Measurements from ENCODE around the gene SSBP2. TPM values are rescaled to one million over a fixed set of nuclear protein-coding genes. Genes with fewer than 3 reads are reported as not detected.

The SSBP2 gene
- total RNA-seq, 1 experiment from 2014 or later = 5.2 TPM

GRCh38 chr5:81427566-81427965 lies 323.3 kb downstream of the SSBP2 start:
- ChIA-PET CTCF (no interaction called here), POLR2A (interaction anchor here (1.1 kb wide), 1 partner anchor 9 kb away, joined by 3 read pairs; no protein-coding TSS in a partner anchor), RAD21 (ENCODE audit: low non-redundant PET in 1 of 2, low total read pairs in 2 of 2, uncharacterized antibody in 2 of 2, unreplicated experiment in 2 of 2) (no interaction called here)
- Histone ChIP-seq H3K27me3 (ENCODE audit: insufficient read depth, low read length) (no peaks in the 10 kb centered on the region), H3K36me3 (ENCODE audit: control insufficient read depth in 1 of 2, insufficient read depth in 2 of 2, low read length in 2 of 2) (no peaks in the 10 kb centered on the region), H2AFZ (ENCODE audit: low read depth, low read length, poor library complexity, severe bottlenecking) (no peak overlapping the region), H3K4me1 (ENCODE audit: control insufficient read depth in 1 of 2, insufficient read depth in 2 of 2, low read length in 2 of 2) (no peaks in the 10 kb centered on the region), H3K9me3 (ENCODE audit: control insufficient read depth in 1 of 2, insufficient read depth in 1 of 2, low read depth in 1 of 2, low read length in 2 of 2) (no peaks in the 10 kb centered on the region), H3K9ac (ENCODE audit: low read length) (no peak overlapping the region), H3K27ac (ENCODE audit: low read depth, low read length) (no peak overlapping the region), H3K9me2 (ENCODE audit: insufficient read depth) (no peaks in the 10 kb centered on the region), H3K4me2 (ENCODE audit: low read length) (no peak overlapping the region), H4K20me1 (ENCODE audit: insufficient read depth) (no peaks in the 10 kb centered on the region), H3K79me2 (ENCODE audit: insufficient read depth, low read length) (no peaks in the 10 kb centered on the region), H3K4me3 (replicated peaks in 1 of 2; ENCODE audit: low read depth in 1 of 2, low read length in 2 of 2) (no peak overlapping the region)
- DNase-seq (ENCODE audit: low read depth, low spot score) (no peak), ATAC-seq (no peak)
- intact Hi-C loops (cut with micrococcal nuclease) = loop anchor here (5.0 kb wide), 2 partner anchors 320 to 425 kb away; no protein-coding TSS in a partner anchor
- no TSS peak for BruUV-seq (replicated peaks)
- TF ChIP-seq SRF (IDR thresholded peaks at IDR 0.05; ENCODE audit: low read depth) (no peak), SP1 (IDR thresholded peaks at IDR 0.05; ENCODE audit: low read depth) (no peak), YY1 (IDR thresholded peaks at IDR 0.05; ENCODE audit: extremely low read depth, insufficient replicate concordance, low read depth, low read length) (no peak), TCF7L2 (IDR thresholded peaks at IDR 0.05; ENCODE audit: borderline replicate concordance, extremely low read depth, insufficient read depth, insufficient read length) (no peak), POLR2AphosphoS5 (IDR thresholded peaks at IDR 0.05; ENCODE audit: low read depth, low read length) (no peak), EZH2phosphoT487 (IDR thresholded peaks at IDR 0.05; ENCODE audit: borderline replicate concordance) (no peak), POLR2A (IDR thresholded peaks at IDR 0.05; ENCODE audit: borderline replicate concordance, extremely low read depth, insufficient read depth, insufficient read length) (no peak), ZBTB33 (IDR thresholded peaks at IDR 0.05; ENCODE audit: extremely low read depth, insufficient replicate concordance, low read length) (no peak), CEBPB (IDR thresholded peaks at IDR 0.05; ENCODE audit: low read depth) (no peak), CBX3 (IDR thresholded peaks at IDR 0.05; ENCODE audit: low read depth) (no peak), EGR1 (IDR thresholded peaks at IDR 0.05; ENCODE audit: low read depth) (no peak), ELF1 (IDR thresholded peaks at IDR 0.05; ENCODE audit: borderline replicate concordance, low read depth) (no peak), RAD21 (IDR thresholded peaks at IDR 0.05; ENCODE audit: low read depth) (no peak), SIN3A (IDR thresholded peaks at IDR 0.05; ENCODE audit: low read depth) (no peak), JUND (IDR thresholded peaks at IDR 0.05) (no peak)
- TF ChIP-seq, protein P1, sequence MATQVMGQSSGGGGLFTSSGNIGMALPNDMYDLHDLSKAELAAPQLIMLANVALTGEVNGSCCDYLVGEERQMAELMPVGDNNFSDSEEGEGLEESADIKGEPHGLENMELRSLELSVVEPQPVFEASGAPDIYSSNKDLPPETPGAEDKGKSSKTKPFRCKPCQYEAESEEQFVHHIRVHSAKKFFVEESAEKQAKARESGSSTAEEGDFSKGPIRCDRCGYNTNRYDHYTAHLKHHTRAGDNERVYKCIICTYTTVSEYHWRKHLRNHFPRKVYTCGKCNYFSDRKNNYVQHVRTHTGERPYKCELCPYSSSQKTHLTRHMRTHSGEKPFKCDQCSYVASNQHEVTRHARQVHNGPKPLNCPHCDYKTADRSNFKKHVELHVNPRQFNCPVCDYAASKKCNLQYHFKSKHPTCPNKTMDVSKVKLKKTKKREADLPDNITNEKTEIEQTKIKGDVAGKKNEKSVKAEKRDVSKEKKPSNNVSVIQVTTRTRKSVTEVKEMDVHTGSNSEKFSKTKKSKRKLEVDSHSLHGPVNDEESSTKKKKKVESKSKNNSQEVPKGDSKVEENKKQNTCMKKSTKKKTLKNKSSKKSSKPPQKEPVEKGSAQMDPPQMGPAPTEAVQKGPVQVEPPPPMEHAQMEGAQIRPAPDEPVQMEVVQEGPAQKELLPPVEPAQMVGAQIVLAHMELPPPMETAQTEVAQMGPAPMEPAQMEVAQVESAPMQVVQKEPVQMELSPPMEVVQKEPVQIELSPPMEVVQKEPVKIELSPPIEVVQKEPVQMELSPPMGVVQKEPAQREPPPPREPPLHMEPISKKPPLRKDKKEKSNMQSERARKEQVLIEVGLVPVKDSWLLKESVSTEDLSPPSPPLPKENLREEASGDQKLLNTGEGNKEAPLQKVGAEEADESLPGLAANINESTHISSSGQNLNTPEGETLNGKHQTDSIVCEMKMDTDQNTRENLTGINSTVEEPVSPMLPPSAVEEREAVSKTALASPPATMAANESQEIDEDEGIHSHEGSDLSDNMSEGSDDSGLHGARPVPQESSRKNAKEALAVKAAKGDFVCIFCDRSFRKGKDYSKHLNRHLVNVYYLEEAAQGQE (IDR thresholded peaks at IDR 0.05; ENCODE audit: low read depth) = no peak
- TF ChIP-seq, protein P2, sequence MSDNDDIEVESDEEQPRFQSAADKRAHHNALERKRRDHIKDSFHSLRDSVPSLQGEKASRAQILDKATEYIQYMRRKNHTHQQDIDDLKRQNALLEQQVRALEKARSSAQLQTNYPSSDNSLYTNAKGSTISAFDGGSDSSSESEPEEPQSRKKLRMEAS (IDR thresholded peaks at IDR 0.05) = no peak
- TF ChIP-seq, protein P3, sequence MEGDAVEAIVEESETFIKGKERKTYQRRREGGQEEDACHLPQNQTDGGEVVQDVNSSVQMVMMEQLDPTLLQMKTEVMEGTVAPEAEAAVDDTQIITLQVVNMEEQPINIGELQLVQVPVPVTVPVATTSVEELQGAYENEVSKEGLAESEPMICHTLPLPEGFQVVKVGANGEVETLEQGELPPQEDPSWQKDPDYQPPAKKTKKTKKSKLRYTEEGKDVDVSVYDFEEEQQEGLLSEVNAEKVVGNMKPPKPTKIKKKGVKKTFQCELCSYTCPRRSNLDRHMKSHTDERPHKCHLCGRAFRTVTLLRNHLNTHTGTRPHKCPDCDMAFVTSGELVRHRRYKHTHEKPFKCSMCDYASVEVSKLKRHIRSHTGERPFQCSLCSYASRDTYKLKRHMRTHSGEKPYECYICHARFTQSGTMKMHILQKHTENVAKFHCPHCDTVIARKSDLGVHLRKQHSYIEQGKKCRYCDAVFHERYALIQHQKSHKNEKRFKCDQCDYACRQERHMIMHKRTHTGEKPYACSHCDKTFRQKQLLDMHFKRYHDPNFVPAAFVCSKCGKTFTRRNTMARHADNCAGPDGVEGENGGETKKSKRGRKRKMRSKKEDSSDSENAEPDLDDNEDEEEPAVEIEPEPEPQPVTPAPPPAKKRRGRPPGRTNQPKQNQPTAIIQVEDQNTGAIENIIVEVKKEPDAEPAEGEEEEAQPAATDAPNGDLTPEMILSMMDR (IDR thresholded peaks at IDR 0.05 in 2 of 3, conservative IDR thresholded peaks at IDR 0.05 in 1 of 3; ENCODE audit: borderline replicate concordance in 1 of 3, insufficient read depth in 1 of 3, low read depth in 2 of 3, low read length in 2 of 3) = no peak

All from HCT116 (cell line).